HG02938 (cell line): ENCODE results near the gene SORD.
"Not testable (repeated sequence)": the region's sequence is repeated elsewhere in the genome, so short reads cannot be mapped to it uniquely, and the experiment has no call there.

Experiments
- ATAC-seq: cut with Tn5 transposase; IDR thresholded peaks from one replicate; pipeline ENCODE4 v1.9.1; 2021; ENCODE audit warnings: mild to moderate bottlenecking, moderate library complexity; ENCODE audit not compliant: unreplicated experiment

Gene SORD

GRCh38 chr15:45093622-45094357, 70.8 kb downstream of the SORD start:
- ATAC-seq = no peak

- no peak for ATAC-seq
These were observed 71.3 kb downstream of the SORD start for GRCh38 chr15:45094358-45094730.

GRCh38 chr15:45095661-45096060, 72.7 kb downstream of the SORD start:
- no peak for ATAC-seq

GRCh38 chr15:45097466-45097865, 74.5 kb downstream of the SORD start:
- no peak for ATAC-seq

GRCh38 chr15:45099549-45100165, 76.7 kb downstream of the SORD start:
- no peak for ATAC-seq

GRCh38 chr15:45100884-45101625, 78.1 kb downstream of the SORD start:
- no peak for ATAC-seq

- no peak for ATAC-seq
These were observed 78.8 kb downstream of the SORD start for GRCh38 chr15:45101749-45102148.

GRCh38 chr15:45102226-45102625, 79.2 kb downstream of the SORD start:
- no peak for ATAC-seq

GRCh38 chr15:45104170-45104569, 81.2 kb downstream of the SORD start:
- not testable (repeated sequence) for ATAC-seq

- ATAC-seq = no peak
These were observed 82.6 kb downstream of the SORD start for GRCh38 chr15:45105586-45105985.

GRCh38 chr15:45106002-45106790, 83.2 kb downstream of the SORD start:
- no peak for ATAC-seq

- ATAC-seq = no peak
These were observed 85.1 kb downstream of the SORD start for GRCh38 chr15:45107941-45108630.

GRCh38 chr15:45110256-45110820, 87.3 kb downstream of the SORD start:
- no peak for ATAC-seq

GRCh38 chr15:45111390-45112142, 88.6 kb downstream of the SORD start:
- no peak for ATAC-seq

GRCh38 chr15:45112143-45112590, 89.2 kb downstream of the SORD start:
- ATAC-seq = no peak

- ATAC-seq = no peak
These were observed 89.8 kb downstream of the SORD start for GRCh38 chr15:45112591-45113379.

- no peak for ATAC-seq
These were observed 90.5 kb downstream of the SORD start for GRCh38 chr15:45113380-45113990.

GRCh38 chr15:45114076-45114750, 91.2 kb downstream of the SORD start, which contains the start of the genes DUOX2 and DUOXA2:
Gene DUOX2, minus strand, starts transcription at chr15:45114172. Its CDS starts 761 bp downstream, at chr15:45113411.
Gene DUOXA2, plus strand, starts transcription at chr15:45114326. Its CDS starts 280 bp downstream, at chr15:45114606.
- no peak for ATAC-seq
